ENCODE results near the gene ESYT2.

- no peak for TF ChIP-seq BHLHE40 (IDR thresholded peaks at IDR 0.05; ENCODE audit: low read depth, low read length)
- TF ChIP-seq, protein P1, sequence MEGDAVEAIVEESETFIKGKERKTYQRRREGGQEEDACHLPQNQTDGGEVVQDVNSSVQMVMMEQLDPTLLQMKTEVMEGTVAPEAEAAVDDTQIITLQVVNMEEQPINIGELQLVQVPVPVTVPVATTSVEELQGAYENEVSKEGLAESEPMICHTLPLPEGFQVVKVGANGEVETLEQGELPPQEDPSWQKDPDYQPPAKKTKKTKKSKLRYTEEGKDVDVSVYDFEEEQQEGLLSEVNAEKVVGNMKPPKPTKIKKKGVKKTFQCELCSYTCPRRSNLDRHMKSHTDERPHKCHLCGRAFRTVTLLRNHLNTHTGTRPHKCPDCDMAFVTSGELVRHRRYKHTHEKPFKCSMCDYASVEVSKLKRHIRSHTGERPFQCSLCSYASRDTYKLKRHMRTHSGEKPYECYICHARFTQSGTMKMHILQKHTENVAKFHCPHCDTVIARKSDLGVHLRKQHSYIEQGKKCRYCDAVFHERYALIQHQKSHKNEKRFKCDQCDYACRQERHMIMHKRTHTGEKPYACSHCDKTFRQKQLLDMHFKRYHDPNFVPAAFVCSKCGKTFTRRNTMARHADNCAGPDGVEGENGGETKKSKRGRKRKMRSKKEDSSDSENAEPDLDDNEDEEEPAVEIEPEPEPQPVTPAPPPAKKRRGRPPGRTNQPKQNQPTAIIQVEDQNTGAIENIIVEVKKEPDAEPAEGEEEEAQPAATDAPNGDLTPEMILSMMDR (conservative IDR thresholded peaks at IDR 0.05; ENCODE audit: low read depth, low read length): no peak
- no peak for TF ChIP-seq RFX5 (IDR thresholded peaks at IDR 0.05; ENCODE audit: low read depth, low read length)
- no peak for TF ChIP-seq POLR2A (IDR thresholded peaks at IDR 0.05; ENCODE audit: low read depth, low read length)
- no peak for TF ChIP-seq RCOR1 (IDR thresholded peaks at IDR 0.05; ENCODE audit: insufficient replicate concordance, low read length)
- TF ChIP-seq MAFK (IDR thresholded peaks at IDR 0.05; ENCODE audit: low read depth, low read length): no peak
- TF ChIP-seq SMC3 (IDR thresholded peaks at IDR 0.05; ENCODE audit: low read depth, low read length): no peak
- TF ChIP-seq MXI1 (IDR thresholded peaks at IDR 0.05; ENCODE audit: borderline replicate concordance, low read depth, low read length): no peak
Measured at GRCh38 chr7:158798741-158799140, 30.6 kb downstream of the ESYT2 start.
